GM18517 (cell line): Measurements from ENCODE around the gene LMNTD2.

ENCODE experiments used
- ATAC-seq: cut with Tn5 transposase; IDR thresholded peaks from one replicate; pipeline ENCODE4 v1.9.1; 2021; ENCODE audit warnings: mild to moderate bottlenecking, moderate library complexity; ENCODE audit not compliant: unreplicated experiment

Gene LMNTD2

GRCh38 chr11:568306-569157 lies 8.0 kb upstream of the LMNTD2 start:
- ATAC-seq: peak; percentile 86

- no peak for ATAC-seq
These were observed 7.2 kb upstream of the LMNTD2 start for GRCh38 chr11:567629-568292.

- no peak for ATAC-seq
These were observed 6.6 kb upstream of the LMNTD2 start for GRCh38 chr11:567011-567628.

- no peak for ATAC-seq
These were observed 5.5 kb upstream of the LMNTD2 start for GRCh38 chr11:565921-566509.

GRCh38 chr11:563812-564578 lies 3.5 kb upstream of the LMNTD2 start:
- ATAC-seq: no peak

- no peak for ATAC-seq
These were observed 2.7 kb upstream of the LMNTD2 start for GRCh38 chr11:563066-563811.

GRCh38 chr11:562046-562645 lies 1.6 kb upstream of the LMNTD2 start:
- ATAC-seq: no peak

- peak; percentile 34 for ATAC-seq
These were observed 838 bp upstream of the LMNTD2 start for GRCh38 chr11:561148-562003.

GRCh38 chr11:559712-560304 lies 730 bp downstream of the LMNTD2 start:
- ATAC-seq: no peak

GRCh38 chr11:559020-559620 lies 1.4 kb downstream of the LMNTD2 start:
- no peak for ATAC-seq

- no peak for ATAC-seq
These were observed 2.0 kb downstream of the LMNTD2 start for GRCh38 chr11:558503-558902.

- no peak for ATAC-seq
These were observed 3.0 kb downstream of the LMNTD2 start for GRCh38 chr11:557328-558132.

GRCh38 chr11:556662-557256 lies 3.8 kb downstream of the LMNTD2 start:
- no peak for ATAC-seq

- no peak for ATAC-seq
These were observed 4.5 kb downstream of the LMNTD2 start for GRCh38 chr11:555780-556661.

- no peak for ATAC-seq
These were observed 5.2 kb downstream of the LMNTD2 start for GRCh38 chr11:555227-555779.
